DOHH2 (cell line): Measurements from ENCODE around the gene PHKG1.

ENCODE experiments used
- CTCF ChIP-seq: fragments of 200-600 bp; sonication (generic); IDR thresholded peaks from one replicate; pipeline ENCODE4 v1.5.1; 2014; ENCODE audit warnings: antibody characterized with exemption, mild to moderate bottlenecking, low read depth, low read length; ENCODE audit not compliant: poor library complexity, severe bottlenecking
- EZH2phosphoT487 ChIP-seq: fragments of 200-600 bp; sonication (generic); IDR thresholded peaks from 2 replicates; pipeline ENCODE4 v1.6.1; 2017; ENCODE audit warnings: borderline replicate concordance, mild to moderate bottlenecking, antibody characterized with exemption, low read length, moderate library complexity, mixed read lengths

GRCh38 chr7:56053993-56054392 lies 38.8 kb downstream of the PHKG1 start:
- TF ChIP-seq CTCF: no peak
- TF ChIP-seq EZH2phosphoT487: no peak
